Stimulated activated CD8-positive, alpha-beta memory T cell treated with anti-CD3 and anti-CD28 coated beads, Interleukin-12 subunit alpha, Interleukin-12 subunit beta, amount 100 ng/mL, for 4 hours (primary cell): ENCODE measurements around the gene ASGR1.
"Not testable (repeated sequence)": the region's sequence is repeated elsewhere in the genome, so short reads cannot be mapped to it uniquely, and the experiment has no call there.

Experiments
- DNase-seq: peaks from one replicate; pipeline ENCODE4 v3.0.0-alpha.2; 2020; ENCODE audit warnings: low read depth

Gene ASGR1

DNA sequence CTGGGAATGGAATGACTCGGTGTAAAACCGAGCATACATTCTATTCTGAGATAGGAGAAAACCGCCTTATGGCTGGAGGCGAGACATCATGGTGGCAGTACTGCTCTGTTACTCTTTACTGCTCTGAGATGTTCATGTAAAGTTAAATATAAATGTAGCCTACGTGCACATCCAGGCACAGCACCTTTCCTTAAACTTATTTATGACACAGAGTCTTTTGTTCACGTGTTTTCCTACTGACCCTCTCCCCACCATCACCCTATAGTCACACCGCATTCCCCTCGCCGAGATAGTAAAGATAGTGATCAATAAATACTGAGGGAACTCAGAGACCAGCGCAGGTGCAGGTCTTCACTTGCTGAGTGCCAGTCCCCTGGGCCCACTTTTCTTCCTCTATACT is 19.6 kb downstream of the ASGR1 start:
- DNase-seq, result not testable (repeated sequence)

DNA sequence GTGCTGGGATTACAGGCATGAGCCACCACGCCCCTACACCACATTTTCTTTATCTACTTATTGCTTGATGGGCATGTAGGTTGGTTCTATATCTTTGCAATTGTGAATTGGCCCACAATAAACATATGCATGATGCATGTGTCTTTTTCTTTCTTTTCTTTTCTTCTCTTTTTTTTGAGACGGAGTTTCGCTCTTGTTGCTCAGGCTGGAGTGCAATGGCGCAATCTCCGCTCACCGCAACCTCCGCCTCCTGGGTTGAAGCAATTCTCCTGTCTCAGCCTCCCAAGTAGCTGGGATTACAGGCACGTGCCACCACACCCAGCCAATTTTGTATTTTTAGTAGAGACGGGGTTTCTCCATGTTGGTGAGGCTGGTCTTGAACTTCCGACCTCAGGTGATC is 20.7 kb downstream of the ASGR1 start:
- DNase-seq, result not testable (repeated sequence)

- no peak for DNase-seq
Observed at GRCh38 chr17:7156342-7156940, 22.7 kb downstream of the ASGR1 start.

DNA sequence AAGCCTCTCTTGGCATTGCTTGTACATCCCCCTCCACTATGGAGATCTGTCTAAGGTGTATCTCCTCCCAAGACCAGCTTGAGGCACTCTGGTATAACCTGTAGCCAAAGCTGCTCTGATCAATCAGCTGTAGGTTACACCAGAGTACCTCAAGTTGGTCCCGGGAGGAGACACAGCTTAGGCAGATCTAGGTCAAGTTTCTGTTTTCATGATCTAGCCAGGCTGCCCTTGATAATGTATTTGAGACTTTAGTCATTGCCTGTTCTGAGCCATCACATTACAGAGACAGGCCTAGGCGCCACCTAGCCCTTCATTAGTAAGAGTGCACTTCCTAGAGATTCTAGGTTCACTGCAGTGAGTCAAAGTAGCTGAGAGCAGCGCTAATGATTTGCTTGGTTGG is 31.4 kb downstream of the ASGR1 start:
- no peak for DNase-seq

GRCh38 chr17:7146115-7146514 is 33.1 kb downstream of the ASGR1 start:
- no peak for DNase-seq

- no peak for DNase-seq
Observed at GRCh38 chr17:7144213-7144612, 35.0 kb downstream of the ASGR1 start.

GRCh38 chr17:7141824-7142223 is 37.3 kb downstream of the ASGR1 start:
- DNase-seq, result no peak

DNA sequence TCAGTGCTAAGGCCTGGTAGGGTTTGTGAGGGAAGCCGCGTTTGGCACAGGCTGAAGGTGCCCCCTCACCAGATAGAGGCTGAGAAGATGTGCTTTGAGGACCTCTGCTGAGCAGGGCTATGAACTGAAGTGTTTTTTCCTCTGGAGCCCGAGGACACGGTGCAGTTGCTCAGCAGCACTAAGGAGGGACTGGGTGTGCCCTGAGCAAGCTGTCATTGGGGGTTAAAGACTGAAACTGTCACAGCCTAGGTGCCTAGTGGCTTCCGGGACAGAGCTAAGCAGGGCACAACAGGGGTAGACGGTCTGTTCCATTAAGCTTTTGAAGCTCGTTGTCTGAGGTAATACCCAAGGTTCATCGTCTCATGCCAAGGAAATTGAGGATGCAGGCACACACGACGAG is 39.8 kb downstream of the ASGR1 start:
- no peak for DNase-seq

GRCh38 chr17:7138800-7139381 is 40.3 kb downstream of the ASGR1 start:
- DNase-seq, result no peak

GRCh38 chr17:7137171-7137943 is 41.8 kb downstream of the ASGR1 start:
- DNase-seq, result no peak

- peak; percentile 41 for DNase-seq
Observed at GRCh38 chr17:7136266-7136877, 42.8 kb downstream of the ASGR1 start.

DNA sequence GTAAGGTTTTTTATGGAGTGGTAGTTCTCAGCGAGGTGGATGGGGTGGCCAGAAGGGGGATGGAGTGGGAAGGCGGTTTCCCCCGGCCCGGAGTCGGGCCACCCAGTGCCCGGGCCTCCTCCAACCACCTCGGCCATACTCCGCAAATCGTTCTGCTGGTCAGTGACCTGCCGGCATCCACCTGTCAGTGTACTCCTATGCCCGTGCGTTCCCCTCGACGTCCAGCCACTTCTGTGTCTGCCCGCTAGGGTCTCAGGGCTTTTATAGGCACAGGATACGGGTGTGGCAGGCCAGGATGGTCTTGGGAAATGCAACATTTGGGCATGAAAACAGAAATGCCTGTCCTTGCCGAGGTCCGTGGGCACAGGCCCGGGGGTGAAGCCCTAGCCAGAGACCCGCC is 45.3 kb downstream of the ASGR1 start:
- no peak for DNase-seq

GRCh38 chr17:7133424-7133823 is 45.7 kb downstream of the ASGR1 start:
- DNase-seq, result peak; percentile 53

DNA sequence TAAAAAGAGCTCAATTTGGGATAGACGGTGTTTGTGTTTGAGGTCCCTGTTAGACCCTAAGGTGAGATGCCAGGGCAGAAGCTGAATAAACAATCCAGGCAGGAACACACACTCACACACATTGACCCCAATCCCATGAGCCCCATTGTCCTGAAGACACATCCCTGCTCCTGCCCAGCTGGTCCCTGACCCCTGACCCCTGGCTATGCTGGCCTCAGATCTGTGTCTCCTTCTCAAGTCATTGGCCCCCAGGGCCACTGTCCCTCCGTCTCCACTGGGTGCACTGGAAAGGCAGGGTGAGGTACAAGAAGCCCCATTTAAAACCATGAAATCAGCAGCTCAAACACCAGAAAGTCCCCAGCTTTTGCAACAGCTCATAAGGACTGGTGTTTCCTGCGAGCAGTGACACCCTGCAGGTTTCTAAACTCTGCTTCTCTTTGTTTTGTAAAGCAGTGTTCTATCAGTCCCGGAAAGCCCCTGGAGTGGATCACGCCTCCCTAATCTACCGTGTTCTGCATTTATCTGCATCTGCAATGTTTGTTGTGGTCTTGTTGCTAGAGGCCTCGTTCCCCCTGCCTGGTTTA is 46.6 kb downstream of the ASGR1 start:
- peak; percentile 23 for DNase-seq

DNA sequence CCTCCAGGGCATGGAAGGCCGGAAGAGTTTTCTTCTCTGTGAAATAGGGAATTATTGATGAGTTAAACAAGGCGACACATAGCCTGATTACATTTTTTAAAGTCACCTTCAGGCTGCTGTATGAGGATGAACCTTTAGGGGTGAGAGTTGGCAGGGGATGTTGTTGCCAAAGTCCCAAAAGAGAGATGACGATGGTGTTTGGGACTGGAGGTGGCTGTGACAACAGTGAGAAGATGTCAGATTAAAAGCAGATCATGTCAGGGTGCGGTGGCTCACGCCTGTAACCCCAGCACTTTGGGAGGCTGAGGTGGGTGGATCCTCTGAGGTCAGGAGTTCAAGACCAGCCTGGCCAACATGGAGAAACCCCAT is 47.8 kb downstream of the ASGR1 start:
- no peak for DNase-seq

GRCh38 chr17:7130621-7131422 is 48.3 kb downstream of the ASGR1 start:
- DNase-seq, result no peak

DNA sequence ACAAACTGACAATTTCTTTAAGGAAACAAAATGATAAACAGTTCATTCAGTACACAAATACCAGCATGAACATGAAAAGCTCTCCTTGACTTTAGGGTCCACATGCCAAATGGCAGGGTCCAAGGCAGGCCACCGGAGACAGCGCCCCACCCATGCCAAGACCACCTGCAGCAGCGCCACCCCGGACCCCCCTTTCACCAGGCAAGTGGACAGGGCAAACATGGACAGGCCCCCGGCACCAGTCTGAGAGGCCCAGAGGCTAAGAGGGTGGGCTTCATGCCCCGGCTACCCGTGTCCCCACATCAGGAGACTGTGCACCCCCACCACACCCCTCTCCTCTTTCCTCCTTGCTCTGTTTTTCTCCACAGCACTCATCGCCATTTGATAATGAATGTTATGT is 49.9 kb downstream of the ASGR1 start:
- DNase-seq, result no peak

DNA sequence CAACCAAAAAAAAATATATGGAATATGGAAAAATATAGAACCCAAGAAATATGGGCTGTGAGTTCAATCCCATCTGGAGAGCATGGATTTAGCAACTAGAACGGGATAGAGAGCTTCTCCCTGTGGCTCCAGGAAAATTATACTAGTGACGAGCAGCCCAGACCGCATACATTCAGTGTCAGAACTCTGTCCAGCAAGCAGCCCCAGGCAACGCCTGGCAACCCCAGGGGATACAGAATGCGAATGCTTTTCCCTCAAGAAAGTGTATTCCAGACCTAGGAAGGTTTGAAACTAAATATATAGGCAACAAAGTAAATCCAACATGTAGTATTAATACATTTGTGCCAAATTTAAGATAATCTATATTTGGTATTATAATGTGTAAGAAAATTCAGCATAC is 51.0 kb downstream of the ASGR1 start:
- DNase-seq, result no peak

DNA sequence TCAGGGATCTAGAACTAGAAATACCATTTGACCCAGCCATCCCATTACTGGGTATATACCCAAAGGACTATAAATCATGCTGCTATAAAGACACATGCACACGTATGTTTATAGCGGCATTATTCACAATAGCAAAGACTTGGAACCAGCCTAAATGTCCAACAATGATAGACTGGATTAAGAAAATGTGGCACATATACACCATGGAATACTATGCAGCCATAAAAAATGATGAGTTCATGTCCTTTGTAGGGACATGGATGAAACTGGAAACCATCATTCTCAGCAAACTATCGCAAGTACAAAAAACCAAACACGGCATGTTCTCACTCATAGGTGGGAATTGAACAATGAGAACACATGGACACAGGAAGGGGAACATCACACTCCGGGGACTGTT is 51.7 kb downstream of the ASGR1 start:
- not testable (repeated sequence) for DNase-seq

DNA sequence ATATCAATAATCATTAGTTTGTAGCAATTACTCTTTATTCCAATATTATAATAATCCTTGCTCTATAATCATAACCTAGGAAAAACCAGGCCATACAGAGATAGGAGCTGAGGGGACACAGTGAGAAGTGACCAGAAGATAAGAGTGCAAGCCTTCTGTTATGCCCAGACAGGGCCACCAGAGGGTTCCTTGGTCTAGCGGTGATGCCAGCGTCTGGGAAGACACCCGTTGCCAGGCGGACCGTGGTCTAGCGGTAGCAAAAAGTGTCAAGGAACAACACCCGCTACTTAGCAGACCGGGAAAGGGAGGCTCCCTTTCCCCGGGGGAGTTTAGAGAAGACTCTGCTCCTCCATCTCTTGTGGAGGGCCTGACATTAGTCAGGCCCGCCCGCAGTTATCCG is 52.8 kb downstream of the ASGR1 start:
- not testable (repeated sequence) for DNase-seq

DNA sequence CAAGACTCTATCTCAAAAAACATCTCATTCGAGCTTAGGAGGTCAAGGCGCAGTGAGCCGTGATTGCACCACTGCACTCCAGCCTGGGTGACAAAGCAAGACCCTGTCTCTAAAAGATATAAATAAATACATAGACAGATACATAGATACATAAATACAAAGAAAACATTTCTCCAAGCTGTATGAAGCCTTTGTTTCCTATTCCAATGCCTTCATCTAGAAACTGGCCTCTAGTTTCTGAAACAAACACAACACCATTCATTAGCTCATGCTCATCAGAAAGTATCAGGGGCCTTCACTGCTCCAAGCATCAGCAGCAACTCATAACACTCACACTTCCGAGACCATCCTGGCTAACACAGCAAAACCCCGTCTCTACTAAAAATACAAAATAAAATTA is 54.2 kb downstream of the ASGR1 start:
- no peak for DNase-seq

- DNase-seq, result no peak
Observed at GRCh38 chr17:7123844-7124243, 55.3 kb downstream of the ASGR1 start.
